SK-N-SH treated with all-trans-retinoic acid at 6 μM for 48 hours (cell line): ENCODE results near the gene CYFIP1.
A peak's percentile ranks its signal among the peaks of the same experiment; 100 is the strongest.

Experiments
- ATAC-seq: fragments of 200-7000 bp; cut with Tn5 transposase; 3 replicates; pipeline ENCODE4 v1.9.1; 2020; ENCODE audit warnings: mild to moderate bottlenecking, moderate library complexity
- ARNTL ChIP-seq: fragments of 450-650 bp; formaldehyde crosslinking; IDR thresholded peaks from 2 replicates; pipeline ENCODE4 v1.5.0; 2020; ENCODE audit warnings: low read depth, mild to moderate bottlenecking, moderate library complexity, borderline replicate concordance
- BACH2 ChIP-seq: fragments of 250-450 bp; sonication (Bioruptor Pico); IDR thresholded peaks from 2 replicates; pipeline ENCODE4 v1.9.0; 2021; ENCODE audit warnings: mild to moderate bottlenecking, borderline replicate concordance
- CREB5 ChIP-seq: fragments of 250-450 bp; sonication (Bioruptor Pico); IDR thresholded peaks from 2 replicates; pipeline ENCODE4 v1.5.1; 2020; ENCODE audit warnings: low read depth, mild to moderate bottlenecking, moderate library complexity
- CSDC2 ChIP-seq: fragments of 250-450 bp; sonication (Bioruptor Pico); IDR thresholded peaks from 2 replicates; pipeline ENCODE4 v1.5.0; 2020; ENCODE audit warnings: mild to moderate bottlenecking, moderate library complexity
- CSRNP3 ChIP-seq: fragments of 250-450 bp; sonication (Bioruptor Pico); IDR thresholded peaks from 2 replicates; pipeline ENCODE4 v1.5.1; 2021; ENCODE audit warnings: mild to moderate bottlenecking, moderate library complexity
- ESRRG ChIP-seq: fragments of 250-450 bp; sonication (Bioruptor Pico); IDR thresholded peaks from 2 replicates; pipeline ENCODE4 v1.6.1; 2021; ENCODE audit warnings: mild to moderate bottlenecking
- GLIS3 ChIP-seq: fragments of 250-450 bp; sonication (Bioruptor Pico); IDR thresholded peaks from 2 replicates; pipeline ENCODE4 v1.5.0; 2020; ENCODE audit warnings: mild to moderate bottlenecking, moderate library complexity
- ISL1 ChIP-seq: fragments of 250-450 bp; sonication (Bioruptor Pico); IDR thresholded peaks from 2 replicates; pipeline ENCODE4 v2.1.2; 2022; ENCODE audit warnings: mild to moderate bottlenecking, moderate library complexity
- OSR1 ChIP-seq: fragments of 250-450 bp; sonication (Bioruptor Pico); IDR thresholded peaks from 2 replicates; pipeline ENCODE4 v1.8.0; 2022; ENCODE audit warnings: moderate library complexity, mild to moderate bottlenecking, inconsistent platforms
- PATZ1 ChIP-seq: fragments of 250-450 bp; sonication (Bioruptor Pico); IDR thresholded peaks from 2 replicates; pipeline ENCODE4 v1.8.0; 2020; ENCODE audit warnings: mild to moderate bottlenecking, moderate library complexity, borderline replicate concordance
- PPARA ChIP-seq: fragments of 250-450 bp; sonication (Bioruptor Pico); IDR thresholded peaks from 2 replicates; pipeline ENCODE4 v1.5.0; 2020; ENCODE audit warnings: mild to moderate bottlenecking, borderline replicate concordance
- RARB ChIP-seq: fragments of 250-450 bp; sonication (Bioruptor Pico); IDR thresholded peaks from 2 replicates; pipeline ENCODE4 v1.8.0; 2021; ENCODE audit warnings: mild to moderate bottlenecking, moderate library complexity
- SNAI2 ChIP-seq: fragments of 250-450 bp; sonication (Bioruptor Pico); IDR thresholded peaks from 2 replicates; pipeline ENCODE4 v1.5.0; 2020; ENCODE audit warnings: mild to moderate bottlenecking, moderate library complexity
- TCF4 ChIP-seq: fragments of 250-450 bp; sonication (Bioruptor Pico); IDR thresholded peaks from 2 replicates; pipeline ENCODE4 v1.8.0; 2021; ENCODE audit warnings: mild to moderate bottlenecking, moderate library complexity, borderline replicate concordance
- TOX ChIP-seq: fragments of 250-450 bp; sonication (Bioruptor Pico); IDR thresholded peaks from 2 replicates; pipeline ENCODE4 v1.8.0; 2021; ENCODE audit warnings: mild to moderate bottlenecking, moderate library complexity, borderline replicate concordance
- TSHZ2 ChIP-seq: fragments of 250-450 bp; sonication (Bioruptor Pico); IDR thresholded peaks from 2 replicates; pipeline ENCODE4 v1.5.0; 2020; ENCODE audit warnings: mild to moderate bottlenecking, moderate library complexity
- ZC3H10 ChIP-seq: fragments of 250-450 bp; sonication (Bioruptor Pico); IDR thresholded peaks from 2 replicates; pipeline ENCODE4 v1.5.1; 2021; ENCODE audit warnings: mild to moderate bottlenecking, moderate library complexity
- ZFP3 ChIP-seq: fragments of 250-450 bp; sonication (Bioruptor Pico); IDR thresholded peaks from 2 replicates; pipeline ENCODE4 v1.5.0; 2020; ENCODE audit warnings: mild to moderate bottlenecking, moderate library complexity
- ZFP30 ChIP-seq: fragments of 450-650 bp; formaldehyde crosslinking; IDR thresholded peaks from 2 replicates; pipeline ENCODE4 v1.5.0; 2022; ENCODE audit warnings: mild to moderate bottlenecking, moderate library complexity
- ZNF565 ChIP-seq: fragments of 450-650 bp; formaldehyde crosslinking; conservative IDR thresholded peaks from 2 replicates; pipeline ENCODE4 v1.5.0; 2020; ENCODE audit warnings: low read depth, mild to moderate bottlenecking, moderate library complexity
- ZNF70 ChIP-seq: fragments of 450-650 bp; formaldehyde crosslinking; IDR thresholded peaks from 2 replicates; pipeline ENCODE4 v1.5.0; 2020; ENCODE audit warnings: mild to moderate bottlenecking, moderate library complexity
- ZNF8 ChIP-seq: fragments of 450-650 bp; formaldehyde crosslinking; IDR thresholded peaks from 2 replicates; pipeline ENCODE4 v1.5.0; 2020; ENCODE audit warnings: mild to moderate bottlenecking, moderate library complexity

The CYFIP1 gene

GRCh38 chr15:22980189-22981050, at the start of gene CYFIP1:
TSS of gene CYFIP1 (minus strand) at chr15:22980368. CDS start at chr15:22947285, 33,083 bp downstream.
- TF ChIP-seq ZFP3 (CRISPR knock-in tag) (peak; percentile 17; the same call in 1 of the 2 replicates), CSRNP3 (CRISPR knock-in tag) (no peak)
- peak; percentile 91 for ATAC-seq

GRCh38 chr15:23026218-23026617, 46.0 kb upstream of the CYFIP1 start:
- TF ChIP-seq PPARA (CRISPR knock-in tag) (no peak), GLIS3 (CRISPR knock-in tag) (no peak), CSRNP3 (CRISPR knock-in tag) (no peak), TOX (CRISPR knock-in tag) (no peak), ESRRG (CRISPR knock-in tag) (no peak), BACH2 (no peak), ZNF8 (no peak), ISL1 (CRISPR knock-in tag) (no peak), RARB (CRISPR knock-in tag) (no peak), CSDC2 (no peak), ZNF565 (no peak), ZNF70 (CRISPR knock-in tag) (no peak), OSR1 (no peak), ZFP30 (no peak), ZFP3 (CRISPR knock-in tag) (no peak), ARNTL (no peak), TCF4 (CRISPR knock-in tag) (no peak), SNAI2 (CRISPR knock-in tag) (no peak), TSHZ2 (CRISPR knock-in tag) (no peak), PATZ1 (CRISPR knock-in tag) (no peak)
- ATAC-seq = no peak

- TF ChIP-seq ZNF565 = no peak
- TF ChIP-seq CREB5 (CRISPR knock-in tag) = no peak
- no peak for TF ChIP-seq ARNTL
- no peak for TF ChIP-seq ZC3H10 (CRISPR knock-in tag)
- no peak for ATAC-seq
These were observed 42.0 kb upstream of the CYFIP1 start for GRCh38 chr15:23022156-23022555.
